CD4-positive, alpha-beta T cell (primary cell): ENCODE data around the gene SUGT1. TPM values are rescaled to one million over a fixed set of nuclear protein-coding genes. Genes with fewer than 3 reads are reported as not detected.
"Not testable (repeated sequence)": the region's sequence is repeated elsewhere in the genome, so short reads cannot be mapped to it uniquely, and the experiment has no call there.

Source experiments
- ATAC-seq: fragments of 200-7000 bp; cut with Tn5 transposase; one replicate; pipeline ENCODE4 v1.10.0; 2022; ENCODE audit warnings: mild to moderate bottlenecking; ENCODE audit not compliant: poor library complexity
- CTCF ChIA-PET: fragments of 350-600 bp; sonication (Branson Sonifier 250); formaldehyde crosslinking; loops from one replicate; lab custom pipeline; 2021; ENCODE audit warnings: antibody characterized with exemption, inconsistent platforms; lab: Charles Lee
- POLR2A ChIA-PET: fragments of 350-600 bp; sonication (Branson Sonifier 250); formaldehyde crosslinking; loops from one replicate; lab custom pipeline; 2021; ENCODE audit warnings: antibody characterized with exemption, inconsistent platforms; lab: Charles Lee
- DNase-seq, 14 experiments: peaks; one replicate each; pipeline ENCODE4 v3.0.0-alpha.2; 2013 to 2020; ENCODE audit warnings: mixed read lengths in 2 of 14
- H3K27ac ChIP-seq, 2 donors: one replicate each; pipeline versions ENCODE4 v1.5.1 to v1.7.0; 2013; ENCODE audit warnings: low read length in 2 of 2, low read depth in 1 of 2, mild to moderate bottlenecking in 1 of 2
- H3K27me3 ChIP-seq, 2 experiments: 1 replicate in 1 of 2; 2 replicates in 1 of 2; pipeline versions ENCODE4 v1.6.1 to v1.7.0; 2013; ENCODE audit warnings: low read length in 2 of 2, control low read depth in 1 of 2, mild to moderate bottlenecking in 1 of 2, moderate library complexity in 1 of 2; ENCODE audit not compliant: insufficient read depth in 2 of 2, control insufficient read depth in 1 of 2
- H3K36me3 ChIP-seq: one replicate; pipeline ENCODE4 v1.6.1; 2013; ENCODE audit warnings: low read length, control low read depth; ENCODE audit not compliant: insufficient read depth
- H3K4me1 ChIP-seq: one replicate; pipeline ENCODE4 v1.6.1; 2013; ENCODE audit warnings: low read length, control low read depth; ENCODE audit not compliant: insufficient read depth
- H3K4me3 ChIP-seq: one replicate; pipeline ENCODE4 v1.5.1; 2013; ENCODE audit warnings: mild to moderate bottlenecking, low read length, moderate library complexity
- H3K9me3 ChIP-seq, 2 experiments: 1 replicate in 1 of 2; 2 replicates in 1 of 2; pipeline versions ENCODE4 v1.6.1 to v1.7.0; 2013; ENCODE audit warnings: low read length in 2 of 2, mild to moderate bottlenecking in 2 of 2, control low read depth in 1 of 2, moderate library complexity in 1 of 2; ENCODE audit not compliant: control insufficient read depth in 1 of 2, insufficient read depth in 1 of 2
- H3K27ac Mint-ChIP-seq: one replicate; pipeline ENCODE4 v1.8.0; 2020; ENCODE audit warnings: mixed read lengths
- H3K27me3 Mint-ChIP-seq: one replicate; pipeline ENCODE4 v1.8.0; 2021; ENCODE audit warnings: mixed read lengths
- H3K36me3 Mint-ChIP-seq: one replicate; pipeline ENCODE4 v1.8.0; 2021; ENCODE audit warnings: low read depth, mixed read lengths
- H3K4me1 Mint-ChIP-seq: one replicate; pipeline ENCODE4 v1.8.0; 2021; ENCODE audit warnings: low read depth, mixed read lengths
- H3K4me3 Mint-ChIP-seq: one replicate; pipeline ENCODE4 v1.8.0; 2020; ENCODE audit warnings: mild to moderate bottlenecking, mixed read lengths
- H3K9me3 Mint-ChIP-seq: one replicate; pipeline ENCODE4 v1.8.0; 2020; ENCODE audit warnings: mixed read lengths
- CTCF ChIP-seq: fragments of 200-600 bp; IDR thresholded peaks from one replicate; pipeline ENCODE4 v1.8.0; 2022; ENCODE audit warnings: antibody characterized with exemption, mild to moderate bottlenecking
- intact Hi-C, 2 experiments: fragments of 100-400 bp; cut with DNase I in 1 of 2; cut with micrococcal nuclease in 1 of 2; formaldehyde crosslinking; loops; one replicate each; pipeline versions ENCODE4 v1.15.1 to v1.9.0; 2023 to 2025; cut with DNase I, micrococcal nuclease
- polyA plus RNA-seq, 2 donors: library from polyadenylated mRNA; unstranded; fragments of 120-200 nt; gene quantifications; one replicate each; pipeline ENCODE4 v1.2.1, GENCODE V29; 2013
- total RNA-seq, 174 experiments: library from RNA in 2 of 174; stranded (reverse) in 2 of 174; gene quantifications; one replicate each; pipeline ENCODE4 v1.2.3 and lab custom pipeline; 2021 to 2026

SUGT1 gene
- total RNA-seq: 10 to 100 TPM; 18.5 to 20.1 TPM
- 35.1 TPM for polyA plus RNA-seq (2013, experiment 1 of 2)
- polyA plus RNA-seq (2013, experiment 2 of 2): 40.4 TPM
- 39.3 to 139 (median 81.1) reads per million in 172 experiments for total RNA-seq (lab: John Stamatoyannopoulos, UW)

- TF ChIP-seq CTCF: peak; percentile 58
- POLR2A ChIA-PET: interaction anchor here (0.6 to 3.6 kb wide), 20 partner anchors 9 to 1199 kb away, joined by 3 to 148 read pairs (median 4); partner anchors contain the start of genes ALG11, CKAP2, HNRNPA1L2 and INTS6
- ATAC-seq (peak; percentile 91), DNase-seq (peak; percentile 88 to 98 (median 94))
- Mint-ChIP-seq H3K27me3 (no peaks in the 10 kb centered on the region), H3K4me3 (no peak within 1 kb of the TSS), H3K27ac (no peak within 1 kb of the TSS), H3K9me3 (no peaks in the 10 kb centered on the region), H3K36me3 (peaks cover 12% of the 10 kb centered on the region), H3K4me1 (peaks cover 12% of the 10 kb centered on the region)
- Histone ChIP-seq H3K27me3 (no peaks in the 10 kb centered on the region), H3K36me3 (peaks cover 6% of the 10 kb centered on the region), H3K4me3 (peak within 1 kb of the TSS; percentile 85), H3K9me3 (no peaks in the 10 kb centered on the region), H3K27ac (peak within 1 kb of the TSS; percentile 93 to 97), H3K4me1 (peaks cover 26% of the 10 kb centered on the region)
- intact Hi-C loops: loop anchor here (1.0 to 10.0 kb wide), 6 partner anchors 35 to 838 kb away; partner anchors contain the start of genes CKAP2 (in 1 of the 2) and VPS36 (in 1 of the 2)
- CTCF ChIA-PET: interaction anchor here (0.7 to 2.8 kb wide), 10 partner anchors 11 to 525 kb away, joined by 3 to 36 read pairs (median 4); partner anchors contain the start of gene VPS36
Observed at GRCh38 chr13:52652196-52652979, at the start of gene SUGT1. TSS of gene SUGT1 (plus strand) at chr13:52652836. CDS start at chr13:52652921, 85 bp downstream.

- H3K4me3 Mint-ChIP-seq, H3K27ac Mint-ChIP-seq, DNase-seq, H3K36me3 Mint-ChIP-seq, H3K4me3 ChIP-seq, ATAC-seq, H3K27ac ChIP-seq, H3K4me1 ChIP-seq, POLR2A ChIA-PET, H3K36me3 ChIP-seq, CTCF ChIA-PET, H3K9me3 Mint-ChIP-seq: not testable (repeated sequence)
- H3K27me3 Mint-ChIP-seq: peaks cover 27% of the 10 kb centered on the region
- Histone ChIP-seq H3K27me3 (peaks cover 16 to 18% of the 10 kb centered on the region in 2 experiments), H3K9me3 (peaks cover 0 to 13% of the 10 kb centered on the region in 2 experiments)
- H3K4me1 Mint-ChIP-seq: peaks cover 10% of the 10 kb centered on the region
- intact Hi-C loops: loop anchor here in 1 of 2 experiments (10.0 kb wide), 1 partner anchor 361 kb away; no protein-coding TSS in a partner anchor
Observed at GRCh38 chr13:52603316-52603715, 49.3 kb upstream of the SUGT1 start.

GRCh38 chr13:52606126-52606525 lies 46.5 kb upstream of the SUGT1 start:
- H3K4me3 ChIP-seq, CTCF ChIA-PET, H3K4me1 Mint-ChIP-seq, H3K9me3 ChIP-seq, POLR2A ChIA-PET, H3K36me3 Mint-ChIP-seq, H3K27me3 ChIP-seq, ATAC-seq, H3K4me1 ChIP-seq, H3K4me3 Mint-ChIP-seq, H3K27ac Mint-ChIP-seq, H3K36me3 ChIP-seq, DNase-seq, H3K27ac ChIP-seq, H3K9me3 Mint-ChIP-seq: not testable (repeated sequence)
- H3K27me3 Mint-ChIP-seq: peaks cover 17% of the 10 kb centered on the region
- intact Hi-C loops: loop anchor here in 1 of 2 experiments (10.0 kb wide), 1 partner anchor 359 kb away; no protein-coding TSS in a partner anchor

GRCh38 chr13:52606795-52607194 lies 45.8 kb upstream of the SUGT1 start:
- intact Hi-C loops: loop anchor here in 1 of 2 experiments (10.0 kb wide), 1 partner anchor 358 kb away; no protein-coding TSS in a partner anchor
- H3K4me1 ChIP-seq, POLR2A ChIA-PET, CTCF ChIA-PET, H3K9me3 ChIP-seq, ATAC-seq, DNase-seq, H3K36me3 ChIP-seq, H3K4me1 Mint-ChIP-seq, H3K27ac Mint-ChIP-seq, H3K27me3 ChIP-seq, H3K4me3 ChIP-seq, H3K4me3 Mint-ChIP-seq, H3K9me3 Mint-ChIP-seq, H3K36me3 Mint-ChIP-seq, H3K27ac ChIP-seq: not testable (repeated sequence)
- H3K27me3 Mint-ChIP-seq: peaks cover 17% of the 10 kb centered on the region

GRCh38 chr13:52608184-52608583 lies 44.5 kb upstream of the SUGT1 start:
- H3K9me3 Mint-ChIP-seq, H3K27ac Mint-ChIP-seq, H3K9me3 ChIP-seq, POLR2A ChIA-PET, CTCF ChIA-PET, H3K4me1 Mint-ChIP-seq, H3K27me3 ChIP-seq, H3K4me1 ChIP-seq, ATAC-seq, H3K36me3 Mint-ChIP-seq, H3K27ac ChIP-seq, DNase-seq, H3K4me3 Mint-ChIP-seq, H3K36me3 ChIP-seq, H3K4me3 ChIP-seq: not testable (repeated sequence)
- H3K27me3 Mint-ChIP-seq: peaks cover 11% of the 10 kb centered on the region
- intact Hi-C loops: loop anchor here in 1 of 2 experiments (10.0 kb wide), 1 partner anchor 357 kb away; no protein-coding TSS in a partner anchor
